ENCODE measurements around the gene DHX35. TPM values are rescaled to one million over a fixed set of nuclear protein-coding genes. Genes with fewer than 3 reads are reported as not detected.

DHX35 gene
- total RNA-seq, 1 experiment from 2014 or later: 11.2 TPM

GRCh38 chr20:39089029-39089428, 126.9 kb downstream of the DHX35 start:
- BruUV-seq (replicated peaks): no TSS peak
- intact Hi-C loops (cut with micrococcal nuclease): no loop called here
- Histone ChIP-seq H3K9me2 (ENCODE audit: insufficient read depth) (no peaks in the 10 kb centered on the region), H3K4me1 (ENCODE audit: control insufficient read depth in 1 of 2, insufficient read depth in 2 of 2, low read length in 2 of 2) (no peaks in the 10 kb centered on the region), H4K20me1 (ENCODE audit: insufficient read depth) (no peaks in the 10 kb centered on the region), H3K4me2 (ENCODE audit: low read length) (no peak overlapping the region), H3K79me2 (ENCODE audit: insufficient read depth, low read length) (no peaks in the 10 kb centered on the region), H3K27me3 (ENCODE audit: insufficient read depth, low read length) (no peaks in the 10 kb centered on the region), H3K9ac (ENCODE audit: low read length) (no peak overlapping the region), H3K9me3 (ENCODE audit: control insufficient read depth in 1 of 2, insufficient read depth in 1 of 2, low read depth in 1 of 2, low read length in 2 of 2) (no peaks in the 10 kb centered on the region), H3K4me3 (replicated peaks in 1 of 2; ENCODE audit: low read depth in 1 of 2, low read length in 2 of 2) (no peak overlapping the region), H2AFZ (ENCODE audit: low read depth, low read length, poor library complexity, severe bottlenecking) (no peak overlapping the region), H3K36me3 (ENCODE audit: control insufficient read depth in 1 of 2, insufficient read depth in 2 of 2, low read length in 2 of 2) (no peaks in the 10 kb centered on the region), H3K27ac (ENCODE audit: low read depth, low read length) (no peak overlapping the region)
- ChIA-PET CTCF (no interaction called here), POLR2A (no interaction called here), RAD21 (ENCODE audit: low non-redundant PET in 1 of 2, low total read pairs in 2 of 2, uncharacterized antibody in 2 of 2, unreplicated experiment in 2 of 2) (no interaction called here)
- no peak for TF ChIP-seq CEBPB (IDR thresholded peaks at IDR 0.05; ENCODE audit: low read depth)
- no peak for TF ChIP-seq SIN3A (IDR thresholded peaks at IDR 0.05; ENCODE audit: low read depth)
- TF ChIP-seq JUND (IDR thresholded peaks at IDR 0.05): no peak
- TF ChIP-seq SRF (IDR thresholded peaks at IDR 0.05; ENCODE audit: low read depth): no peak
- no peak for TF ChIP-seq ELF1 (IDR thresholded peaks at IDR 0.05; ENCODE audit: borderline replicate concordance, low read depth)
- no peak for TF ChIP-seq ZBTB33 (IDR thresholded peaks at IDR 0.05; ENCODE audit: extremely low read depth, insufficient replicate concordance, low read length)
- no peak for TF ChIP-seq POLR2AphosphoS5 (IDR thresholded peaks at IDR 0.05; ENCODE audit: low read depth, low read length)
- TF ChIP-seq FOSL1 (IDR thresholded peaks at IDR 0.05; ENCODE audit: low read depth): no peak
- no peak for TF ChIP-seq REST (IDR thresholded peaks at IDR 0.05; ENCODE audit: low read depth)
- TF ChIP-seq CTCF (IDR thresholded peaks at IDR 0.05 in 2 of 3, conservative IDR thresholded peaks at IDR 0.05 in 1 of 3; ENCODE audit: borderline replicate concordance in 1 of 3, insufficient read depth in 1 of 3, low read depth in 2 of 3, low read length in 2 of 3): no peak
- TF ChIP-seq YY1 (IDR thresholded peaks at IDR 0.05; ENCODE audit: extremely low read depth, insufficient replicate concordance, low read depth, low read length): no peak
- no peak for TF ChIP-seq ZFX (IDR thresholded peaks at IDR 0.05)
- TF ChIP-seq ATF3 (IDR thresholded peaks at IDR 0.05): no peak
- TF ChIP-seq CBX3 (IDR thresholded peaks at IDR 0.05; ENCODE audit: low read depth): no peak
- TF ChIP-seq POLR2A (IDR thresholded peaks at IDR 0.05; ENCODE audit: borderline replicate concordance, extremely low read depth, insufficient read depth, insufficient read length): no peak
- TF ChIP-seq MAX (IDR thresholded peaks at IDR 0.05): no peak
- TF ChIP-seq ZNF274 (IDR thresholded peaks at IDR 0.05; ENCODE audit: low read depth, low read length): no peak
- TF ChIP-seq EZH2phosphoT487 (IDR thresholded peaks at IDR 0.05; ENCODE audit: borderline replicate concordance): no peak
- no peak for TF ChIP-seq RAD21 (IDR thresholded peaks at IDR 0.05; ENCODE audit: low read depth)
- TF ChIP-seq SP1 (IDR thresholded peaks at IDR 0.05; ENCODE audit: low read depth): no peak
- DNase-seq (ENCODE audit: low read depth, low spot score): no peak
- no peak for ATAC-seq

Data from HCT116 (cell line).